Fibroblast of mammary gland (primary cell): ENCODE data around the gene MARK3.

Source experiments
- DNase-seq: peaks from one replicate; pipeline ENCODE4 v3.0.0-alpha.2; 2010; ENCODE audit warnings: low read depth
- H3K4me3 ChIP-seq: 2 replicates; pipeline ENCODE4 v1.5.1; 2011; ENCODE audit warnings: low read depth, mild to moderate bottlenecking, low read length, moderate library complexity; ENCODE audit not compliant: control insufficient read depth
- TF ChIP-seq, protein P1 (sequence below): conservative IDR thresholded peaks from 2 replicates; pipeline ENCODE4 v1.5.1; 2011; ENCODE audit warnings: low read depth, low read length, inconsistent platforms; ENCODE audit not compliant: control insufficient read depth, insufficient read depth

MARK3 gene

DNA sequence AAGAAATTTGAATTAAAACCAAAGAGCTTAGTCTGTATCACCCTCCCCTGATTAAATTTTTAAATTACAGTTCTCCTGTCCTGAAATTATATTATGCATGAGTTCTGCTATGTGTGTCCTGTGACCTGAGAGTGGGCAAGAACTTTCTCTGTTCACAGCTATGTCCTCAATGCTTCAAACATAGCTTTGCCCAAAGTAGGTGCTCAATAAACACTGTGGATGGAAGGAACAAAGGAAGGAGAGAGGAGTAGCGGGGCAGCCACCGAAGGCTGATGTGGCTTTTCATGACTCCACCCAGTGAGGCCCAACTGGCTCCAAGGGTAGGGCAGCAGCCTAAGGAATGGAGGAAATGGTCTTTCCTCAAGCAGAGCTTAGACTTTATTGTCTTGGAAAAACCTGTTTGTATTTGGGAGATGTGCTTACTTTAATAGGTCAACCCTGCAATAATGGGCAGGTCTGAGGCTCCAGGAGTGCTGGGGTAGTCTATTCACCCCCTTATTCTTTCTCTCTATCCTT, 7.6 kb upstream of the MARK3 start:
- TF ChIP-seq, protein P1, sequence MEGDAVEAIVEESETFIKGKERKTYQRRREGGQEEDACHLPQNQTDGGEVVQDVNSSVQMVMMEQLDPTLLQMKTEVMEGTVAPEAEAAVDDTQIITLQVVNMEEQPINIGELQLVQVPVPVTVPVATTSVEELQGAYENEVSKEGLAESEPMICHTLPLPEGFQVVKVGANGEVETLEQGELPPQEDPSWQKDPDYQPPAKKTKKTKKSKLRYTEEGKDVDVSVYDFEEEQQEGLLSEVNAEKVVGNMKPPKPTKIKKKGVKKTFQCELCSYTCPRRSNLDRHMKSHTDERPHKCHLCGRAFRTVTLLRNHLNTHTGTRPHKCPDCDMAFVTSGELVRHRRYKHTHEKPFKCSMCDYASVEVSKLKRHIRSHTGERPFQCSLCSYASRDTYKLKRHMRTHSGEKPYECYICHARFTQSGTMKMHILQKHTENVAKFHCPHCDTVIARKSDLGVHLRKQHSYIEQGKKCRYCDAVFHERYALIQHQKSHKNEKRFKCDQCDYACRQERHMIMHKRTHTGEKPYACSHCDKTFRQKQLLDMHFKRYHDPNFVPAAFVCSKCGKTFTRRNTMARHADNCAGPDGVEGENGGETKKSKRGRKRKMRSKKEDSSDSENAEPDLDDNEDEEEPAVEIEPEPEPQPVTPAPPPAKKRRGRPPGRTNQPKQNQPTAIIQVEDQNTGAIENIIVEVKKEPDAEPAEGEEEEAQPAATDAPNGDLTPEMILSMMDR = no peak
- H3K4me3 ChIP-seq = no peak overlapping the region
- DNase-seq = no peak

DNA sequence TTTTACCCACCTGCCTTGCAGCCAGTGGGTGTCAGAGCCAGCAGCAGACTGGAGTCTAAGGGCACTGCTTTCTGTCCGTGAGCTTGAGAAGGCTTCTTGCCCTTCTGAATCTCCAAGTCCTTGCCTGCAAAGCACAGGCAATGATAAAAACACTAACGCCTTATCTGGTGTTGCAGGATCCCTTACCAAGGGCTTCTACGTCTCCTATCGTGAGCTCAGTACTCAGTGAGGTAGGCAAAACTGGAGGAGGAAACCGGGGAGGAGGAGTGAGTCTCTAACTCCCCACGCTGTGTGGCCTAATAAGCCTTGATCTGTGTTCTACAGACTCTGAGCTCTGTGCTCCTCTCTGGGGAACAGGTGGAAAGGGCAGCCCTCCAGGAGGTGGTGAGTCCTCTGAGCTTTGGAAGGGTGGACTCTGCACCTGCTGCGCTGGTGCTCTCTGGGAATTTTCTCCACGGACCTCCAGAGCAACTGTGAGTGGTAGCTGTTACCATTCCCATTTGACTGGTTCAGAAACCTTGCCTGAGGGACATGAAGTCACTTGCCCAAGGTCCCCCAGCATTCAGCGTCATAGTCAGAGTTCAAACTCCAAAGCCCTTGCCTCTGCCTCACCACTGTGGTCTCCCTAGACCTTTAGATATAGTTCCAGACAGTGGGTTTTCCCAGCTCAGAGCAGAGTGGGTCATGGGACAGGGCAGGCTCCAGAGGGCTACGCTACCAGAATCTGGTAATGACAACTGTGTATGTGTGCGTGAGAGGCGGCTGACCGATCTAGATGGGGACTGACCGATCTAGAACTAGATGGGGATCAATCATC, 7.0 kb upstream of the MARK3 start:
- TF ChIP-seq, protein P1 = no peak
- DNase-seq = no peak
- no peak overlapping the region for H3K4me3 ChIP-seq

DNA sequence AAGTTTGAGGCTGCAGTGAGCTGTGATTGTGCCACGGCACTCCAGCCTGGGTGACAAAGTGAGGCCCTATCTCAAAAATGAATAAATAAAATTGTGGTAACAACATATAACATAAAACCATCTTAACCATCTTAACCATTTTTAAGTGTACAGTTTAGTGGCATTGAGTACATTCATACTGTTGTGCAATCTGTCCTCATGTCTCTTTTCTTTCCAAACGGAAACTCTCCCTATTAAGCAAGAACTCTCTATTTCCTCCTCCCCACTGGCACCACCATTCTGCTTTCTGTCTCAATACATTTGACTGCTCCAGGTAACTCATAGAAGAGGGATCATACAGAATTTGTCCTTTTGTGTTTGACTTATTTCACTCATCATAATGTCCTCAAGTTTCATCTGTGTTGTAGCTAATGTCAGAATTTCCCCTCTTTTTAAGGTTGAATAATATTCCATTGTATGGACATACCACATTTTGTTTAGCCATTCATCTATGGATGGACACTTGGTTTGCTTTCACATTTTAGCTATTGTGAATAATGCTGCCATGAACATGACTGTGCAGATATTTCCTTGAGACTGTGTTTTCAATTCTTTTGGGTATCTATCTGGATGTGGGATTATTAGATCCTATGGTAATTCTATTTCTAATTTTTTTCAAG, 4.4 kb upstream of the MARK3 start:
- H3K4me3 ChIP-seq = no peak overlapping the region
- TF ChIP-seq, protein P1 = no peak
- DNase-seq = peak; percentile 51

DNA sequence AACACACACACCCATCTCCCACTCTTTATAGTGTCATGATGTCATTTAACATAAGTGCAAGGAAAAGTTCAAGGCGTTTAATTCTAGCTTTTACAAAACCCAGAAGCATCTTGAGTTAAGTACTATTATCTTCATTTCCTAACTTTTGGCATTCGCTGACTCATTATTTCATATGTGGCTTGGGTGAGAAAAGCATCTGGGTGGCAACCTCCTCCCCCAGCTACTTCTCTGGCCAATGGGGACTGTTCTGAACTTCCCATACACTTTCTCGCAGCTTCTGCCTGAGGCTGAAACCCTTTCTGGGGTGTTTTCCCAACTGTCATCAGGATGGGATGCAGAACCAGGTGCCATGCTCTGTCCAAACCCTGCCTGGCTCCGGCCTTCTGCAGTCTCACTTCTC, 2.8 kb upstream of the MARK3 start:
- no peak overlapping the region for H3K4me3 ChIP-seq
- peak; percentile 76 for DNase-seq
- TF ChIP-seq, protein P1 = no peak

DNA sequence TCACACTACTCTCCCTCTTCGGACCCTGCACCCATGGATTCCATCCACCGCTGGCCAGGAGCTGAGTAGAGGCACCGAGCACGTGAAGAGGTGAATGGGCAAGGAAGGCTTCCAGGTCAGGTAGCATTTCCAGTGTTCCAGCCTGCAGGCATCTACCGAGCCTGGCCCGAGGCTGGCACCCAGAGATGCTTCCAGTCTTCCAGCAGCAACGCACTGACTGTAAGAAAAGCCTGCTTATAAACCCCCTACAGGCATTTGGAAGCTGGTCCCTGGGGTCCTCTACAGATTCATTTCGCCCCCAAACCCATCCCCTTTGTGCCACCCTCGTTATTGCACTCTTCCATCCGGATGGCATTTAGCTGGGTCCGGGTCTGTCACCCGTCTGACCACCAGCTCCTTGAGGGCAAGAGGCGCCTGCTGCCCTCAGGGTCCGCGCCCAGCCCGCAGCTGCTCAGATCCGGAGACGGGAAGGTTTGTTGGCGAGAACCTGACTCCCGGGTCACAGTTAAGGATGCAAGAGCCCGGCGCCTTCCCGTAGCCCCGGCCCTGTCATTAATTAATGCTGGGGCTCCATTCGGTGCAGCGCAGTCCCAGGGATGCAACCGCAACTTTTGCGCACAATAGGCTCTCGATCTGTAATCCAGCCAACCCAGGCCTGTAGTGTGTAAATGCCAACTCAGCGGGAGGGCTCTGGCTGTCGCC, 614 bp upstream of the MARK3 start:
- DNase-seq = no peak
- peak overlapping the region; percentile 97 for H3K4me3 ChIP-seq
- TF ChIP-seq, protein P1 = no peak

DNA sequence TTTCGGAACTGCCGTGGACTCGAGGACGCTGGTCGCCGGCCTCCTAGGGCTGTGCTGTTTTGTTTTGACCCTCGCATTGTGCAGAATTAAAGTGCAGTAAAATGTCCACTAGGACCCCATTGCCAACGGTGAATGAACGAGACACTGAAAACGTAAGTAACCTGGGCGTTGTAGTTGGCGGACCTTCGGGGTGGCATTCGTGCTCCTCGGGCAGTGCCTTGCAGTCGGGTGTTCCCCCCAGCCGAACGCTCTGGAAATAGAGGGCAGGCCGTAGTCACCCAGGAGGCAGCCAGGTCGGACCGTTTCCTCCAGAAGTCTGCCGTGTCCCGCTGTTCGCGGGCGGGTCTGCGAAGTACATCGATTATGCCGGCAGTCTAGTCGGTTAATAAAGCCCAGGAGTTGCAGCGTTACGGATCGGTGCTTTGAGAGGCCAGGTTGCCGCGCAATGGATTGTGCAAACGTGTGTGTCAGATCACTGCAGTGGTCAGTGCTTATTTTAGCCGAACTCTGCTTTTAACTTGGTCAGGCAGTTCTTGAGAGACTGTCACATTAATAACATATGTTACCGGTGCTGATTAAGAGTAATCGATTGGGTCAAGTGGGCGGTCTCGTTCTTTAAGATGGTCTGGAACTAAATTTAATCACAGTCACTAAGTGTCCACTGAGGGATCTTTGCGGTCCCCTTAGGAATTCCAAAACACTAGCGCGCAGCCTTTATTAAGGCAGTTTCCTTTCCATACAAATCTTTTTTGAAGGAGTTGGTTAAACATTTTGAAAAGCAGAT, 906 bp downstream of the MARK3 start:
- TF ChIP-seq, protein P1 = no peak
- peak overlapping the region; percentile 97 for H3K4me3 ChIP-seq
- DNase-seq = peak; percentile 45
